LNCAP (cell line): Measurements from ENCODE around the gene SLC22A25.

Experiments
- TF ChIP-seq, protein P1 (sequence below): fragments of 450-650 bp; IDR thresholded peaks from 2 replicates; pipeline ENCODE4 v1.5.1; 2017; ENCODE audit warnings: mild to moderate bottlenecking

The SLC22A25 gene

GRCh38 chr11:63243533-63243932 lies at the start of gene SLC22A25:
Gene SLC22A25 (minus strand): TSS chr11:63243599. CDS start chr11:63229652, 13,947 bp downstream.
- TF ChIP-seq, protein P1, sequence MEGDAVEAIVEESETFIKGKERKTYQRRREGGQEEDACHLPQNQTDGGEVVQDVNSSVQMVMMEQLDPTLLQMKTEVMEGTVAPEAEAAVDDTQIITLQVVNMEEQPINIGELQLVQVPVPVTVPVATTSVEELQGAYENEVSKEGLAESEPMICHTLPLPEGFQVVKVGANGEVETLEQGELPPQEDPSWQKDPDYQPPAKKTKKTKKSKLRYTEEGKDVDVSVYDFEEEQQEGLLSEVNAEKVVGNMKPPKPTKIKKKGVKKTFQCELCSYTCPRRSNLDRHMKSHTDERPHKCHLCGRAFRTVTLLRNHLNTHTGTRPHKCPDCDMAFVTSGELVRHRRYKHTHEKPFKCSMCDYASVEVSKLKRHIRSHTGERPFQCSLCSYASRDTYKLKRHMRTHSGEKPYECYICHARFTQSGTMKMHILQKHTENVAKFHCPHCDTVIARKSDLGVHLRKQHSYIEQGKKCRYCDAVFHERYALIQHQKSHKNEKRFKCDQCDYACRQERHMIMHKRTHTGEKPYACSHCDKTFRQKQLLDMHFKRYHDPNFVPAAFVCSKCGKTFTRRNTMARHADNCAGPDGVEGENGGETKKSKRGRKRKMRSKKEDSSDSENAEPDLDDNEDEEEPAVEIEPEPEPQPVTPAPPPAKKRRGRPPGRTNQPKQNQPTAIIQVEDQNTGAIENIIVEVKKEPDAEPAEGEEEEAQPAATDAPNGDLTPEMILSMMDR: no peak

GRCh38 chr11:63290285-63290684 lies 46.9 kb upstream of the SLC22A25 start:
- TF ChIP-seq, protein P1: no peak

GRCh38 chr11:63289658-63290057 lies 46.3 kb upstream of the SLC22A25 start:
- TF ChIP-seq, protein P1: no peak

DNA sequence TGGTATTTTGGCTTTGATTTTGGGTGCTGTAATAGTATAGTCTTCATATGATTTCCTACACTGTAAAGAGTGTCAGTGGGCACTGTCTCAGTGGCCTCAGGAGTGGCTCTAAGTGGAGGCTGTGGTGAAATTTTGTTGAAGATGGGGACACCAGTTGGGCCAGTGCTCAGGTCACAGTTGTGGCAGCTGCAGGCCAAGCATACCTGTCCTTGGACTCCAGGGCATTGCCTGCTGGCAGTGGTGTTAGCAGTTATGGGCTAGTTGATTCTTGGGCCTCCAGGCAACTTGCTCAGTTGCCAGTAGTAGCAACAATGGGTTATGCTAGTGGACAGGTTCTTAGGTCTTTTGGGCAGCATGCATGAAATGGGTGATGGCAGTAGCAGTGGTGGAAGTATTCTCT lies 39.2 kb upstream of the SLC22A25 start:
- TF ChIP-seq, protein P1: no peak

- TF ChIP-seq, protein P1: no peak
These were observed 37.5 kb upstream of the SLC22A25 start for GRCh38 chr11:63280920-63281319.

GRCh38 chr11:63277345-63277943 lies 34.0 kb upstream of the SLC22A25 start:
- TF ChIP-seq, protein P1: no peak

- TF ChIP-seq, protein P1: peak; percentile 44
These were observed 31.4 kb upstream of the SLC22A25 start for GRCh38 chr11:63274776-63275175.

DNA sequence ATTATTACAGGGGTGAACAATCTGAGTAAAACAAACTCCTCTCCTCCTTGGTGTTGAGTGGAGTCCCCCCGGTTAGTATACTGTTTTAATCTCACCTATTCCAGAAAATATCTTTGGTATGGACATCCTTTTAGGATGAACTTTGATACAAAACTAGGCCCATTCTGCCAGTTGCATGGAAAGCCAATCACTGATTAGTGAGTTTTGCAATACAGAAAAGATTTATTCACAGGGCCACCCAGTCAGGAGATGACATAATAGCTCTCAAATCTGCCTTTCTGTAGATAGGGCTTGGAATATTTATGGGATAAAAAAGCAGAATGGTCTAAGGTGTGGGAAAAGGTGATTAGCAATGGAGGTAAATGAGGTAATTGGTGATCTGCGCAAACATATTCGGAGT lies 30.3 kb upstream of the SLC22A25 start:
- TF ChIP-seq, protein P1: no peak
